Effector CD4-positive, alpha-beta T cell (primary cell): ENCODE measurements around the gene MEP1A.

Source experiments
- DNase-seq: peaks from one replicate; pipeline ENCODE4 v3.0.0-alpha.2; 2020

Gene MEP1A

GRCh38 chr6:46776070-46776712 is 17.0 kb upstream of the MEP1A start:
- no peak for DNase-seq

- DNase-seq, result no peak
Measured at GRCh38 chr6:46777476-46778346, 15.5 kb upstream of the MEP1A start.

- DNase-seq, result no peak
Measured at GRCh38 chr6:46781478-46782378, 11.5 kb upstream of the MEP1A start.

GRCh38 chr6:46784535-46784934 is 8.7 kb upstream of the MEP1A start:
- DNase-seq, result no peak

- DNase-seq, result no peak
Measured at GRCh38 chr6:46787871-46788540, 5.2 kb upstream of the MEP1A start.

GRCh38 chr6:46788791-46789190 is 4.4 kb upstream of the MEP1A start:
- no peak for DNase-seq

- no peak for DNase-seq
Measured at GRCh38 chr6:46789434-46790354, 3.5 kb upstream of the MEP1A start.

- DNase-seq, result no peak
Measured at GRCh38 chr6:46790355-46790874, 2.8 kb upstream of the MEP1A start.

GRCh38 chr6:46792635-46793034 is 554 bp upstream of the MEP1A start:
- DNase-seq, result no peak

- DNase-seq, result no peak
Measured at GRCh38 chr6:46794068-46794467, 879 bp downstream of the MEP1A start.

- no peak for DNase-seq
Measured at GRCh38 chr6:46795816-46796215, 2.6 kb downstream of the MEP1A start.

- DNase-seq, result no peak
Measured at GRCh38 chr6:46796848-46797580, 3.8 kb downstream of the MEP1A start.

GRCh38 chr6:46799657-46800056 is 6.5 kb downstream of the MEP1A start:
- no peak for DNase-seq

GRCh38 chr6:46808806-46809205 is 15.6 kb downstream of the MEP1A start:
- DNase-seq, result no peak

- DNase-seq, result no peak
Measured at GRCh38 chr6:46815130-46815529, 21.9 kb downstream of the MEP1A start.

- no peak for DNase-seq
Measured at GRCh38 chr6:46816626-46817025, 23.4 kb downstream of the MEP1A start.

GRCh38 chr6:46819561-46819960 is 26.4 kb downstream of the MEP1A start:
- DNase-seq, result no peak

GRCh38 chr6:46821458-46821881 is 28.3 kb downstream of the MEP1A start:
- DNase-seq, result no peak

- no peak for DNase-seq
Measured at GRCh38 chr6:46828939-46829338, 35.8 kb downstream of the MEP1A start.

GRCh38 chr6:46832816-46833215 is 39.6 kb downstream of the MEP1A start:
- DNase-seq, result no peak
